Transverse colon (tissue), 4 donors: Measurements from ENCODE around the gene PNPO.

Experiments
- POLR2A ChIP-seq: fragments of 450-650 bp; IDR thresholded peaks from one replicate; pipeline ENCODE4 v1.6.1; 2016; ENCODE audit warnings: antibody characterized with exemption, mild to moderate bottlenecking, moderate library complexity
- POLR2AphosphoS5 ChIP-seq, 3 donors: sonication (generic); formaldehyde crosslinking; IDR thresholded peaks; one replicate each; pipeline ENCODE4 v1.6.1; 2016; ENCODE audit warnings: antibody characterized with exemption in 3 of 3
- TF ChIP-seq, protein P1 (sequence below), 5 experiments: fragments of 200-600 bp in 3 of 5; fragments of 450-650 bp in 2 of 5; sonication (generic) in 3 of 5; IDR thresholded peaks; 1 replicate in 2 of 5; 2 replicates in 3 of 5; pipeline ENCODE4 v1.5.1; 2016 to 2017; ENCODE audit warnings: antibody characterized with exemption in 5 of 5, inconsistent platforms in 3 of 5, mild to moderate bottlenecking in 2 of 5, moderate library complexity in 1 of 5

DNA sequence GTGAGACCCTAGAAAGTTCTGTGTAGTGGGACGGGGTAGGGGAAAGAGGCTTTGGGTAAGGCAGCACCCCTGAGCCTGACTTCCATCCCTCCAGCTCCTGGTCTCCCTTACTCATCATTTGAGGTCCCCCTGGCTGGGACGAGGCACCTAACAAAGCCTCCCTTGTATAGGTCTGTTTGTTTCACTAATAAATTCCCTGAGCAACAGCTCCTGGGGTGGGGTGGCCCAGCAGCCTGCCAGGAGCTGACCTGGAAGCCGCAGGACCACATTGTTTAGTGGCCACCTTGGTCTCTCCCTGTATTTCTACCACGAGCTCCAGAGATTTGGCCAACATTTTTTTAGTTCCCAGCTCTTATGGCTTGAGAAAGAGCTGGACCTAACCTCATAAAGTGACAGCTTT, 9.1 kb downstream of the PNPO start:
- TF ChIP-seq POLR2A, result no peak
- TF ChIP-seq, protein P1, sequence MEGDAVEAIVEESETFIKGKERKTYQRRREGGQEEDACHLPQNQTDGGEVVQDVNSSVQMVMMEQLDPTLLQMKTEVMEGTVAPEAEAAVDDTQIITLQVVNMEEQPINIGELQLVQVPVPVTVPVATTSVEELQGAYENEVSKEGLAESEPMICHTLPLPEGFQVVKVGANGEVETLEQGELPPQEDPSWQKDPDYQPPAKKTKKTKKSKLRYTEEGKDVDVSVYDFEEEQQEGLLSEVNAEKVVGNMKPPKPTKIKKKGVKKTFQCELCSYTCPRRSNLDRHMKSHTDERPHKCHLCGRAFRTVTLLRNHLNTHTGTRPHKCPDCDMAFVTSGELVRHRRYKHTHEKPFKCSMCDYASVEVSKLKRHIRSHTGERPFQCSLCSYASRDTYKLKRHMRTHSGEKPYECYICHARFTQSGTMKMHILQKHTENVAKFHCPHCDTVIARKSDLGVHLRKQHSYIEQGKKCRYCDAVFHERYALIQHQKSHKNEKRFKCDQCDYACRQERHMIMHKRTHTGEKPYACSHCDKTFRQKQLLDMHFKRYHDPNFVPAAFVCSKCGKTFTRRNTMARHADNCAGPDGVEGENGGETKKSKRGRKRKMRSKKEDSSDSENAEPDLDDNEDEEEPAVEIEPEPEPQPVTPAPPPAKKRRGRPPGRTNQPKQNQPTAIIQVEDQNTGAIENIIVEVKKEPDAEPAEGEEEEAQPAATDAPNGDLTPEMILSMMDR (IDR thresholded peaks at IDR 0.05), result no peak
- peak in 1 of 3 donors; percentile 3 for TF ChIP-seq POLR2AphosphoS5 (IDR thresholded peaks at IDR 0.05)
